Skeletal muscle tissue (tissue), 4 donors: ENCODE data around the gene DLG5. TPM values are rescaled to one million over a fixed set of nuclear protein-coding genes. Genes with fewer than 3 reads are reported as not detected.
A peak's percentile ranks its signal among the peaks of the same experiment; 100 is the strongest.

Experiments
- H3K27ac ChIP-seq: one replicate; pipeline ENCODE4 v1.7.0; 2013; ENCODE audit warnings: mild to moderate bottlenecking, low read depth, low read length, inconsistent platforms
- H3K27me3 ChIP-seq, 3 donors: one replicate each; pipeline ENCODE4 v1.7.0; 2013; ENCODE audit warnings: low read length in 3 of 3; ENCODE audit not compliant: control insufficient read depth in 3 of 3, insufficient read depth in 3 of 3
- H3K36me3 ChIP-seq, 3 donors: one replicate each; pipeline ENCODE4 v1.7.0; 2013; ENCODE audit warnings: low read length in 3 of 3; ENCODE audit not compliant: control insufficient read depth in 3 of 3, insufficient read depth in 3 of 3
- H3K4me1 ChIP-seq, 3 donors: one replicate each; pipeline ENCODE4 v1.7.0; 2013; ENCODE audit warnings: low read length in 3 of 3, mild to moderate bottlenecking in 3 of 3; ENCODE audit not compliant: control insufficient read depth in 3 of 3, insufficient read depth in 3 of 3
- H3K4me3 ChIP-seq, 3 donors: one replicate each; pipeline ENCODE4 v1.7.0; 2013; ENCODE audit warnings: low read length in 3 of 3
- H3K9ac ChIP-seq, 3 donors: one replicate each; pipeline ENCODE4 v1.7.0; 2013; ENCODE audit warnings: low read length in 3 of 3, mild to moderate bottlenecking in 3 of 3, moderate library complexity in 2 of 3, low read depth in 1 of 3
- H3K9me3 ChIP-seq, 3 donors: one replicate each; pipeline ENCODE4 v1.7.0; 2013; ENCODE audit warnings: low read length in 3 of 3; ENCODE audit not compliant: control insufficient read depth in 3 of 3
- total RNA-seq: library from RNA; depleted of rRNA; stranded (reverse); fragments of >200 nt; gene quantifications from one replicate; pipeline ENCODE4 v1.2.3, GENCODE V29; 2014
- donor health status: Osteomylitis.

DLG5 gene
- total RNA-seq, 1 donor from 2014 or later: 14.1 TPM

DNA sequence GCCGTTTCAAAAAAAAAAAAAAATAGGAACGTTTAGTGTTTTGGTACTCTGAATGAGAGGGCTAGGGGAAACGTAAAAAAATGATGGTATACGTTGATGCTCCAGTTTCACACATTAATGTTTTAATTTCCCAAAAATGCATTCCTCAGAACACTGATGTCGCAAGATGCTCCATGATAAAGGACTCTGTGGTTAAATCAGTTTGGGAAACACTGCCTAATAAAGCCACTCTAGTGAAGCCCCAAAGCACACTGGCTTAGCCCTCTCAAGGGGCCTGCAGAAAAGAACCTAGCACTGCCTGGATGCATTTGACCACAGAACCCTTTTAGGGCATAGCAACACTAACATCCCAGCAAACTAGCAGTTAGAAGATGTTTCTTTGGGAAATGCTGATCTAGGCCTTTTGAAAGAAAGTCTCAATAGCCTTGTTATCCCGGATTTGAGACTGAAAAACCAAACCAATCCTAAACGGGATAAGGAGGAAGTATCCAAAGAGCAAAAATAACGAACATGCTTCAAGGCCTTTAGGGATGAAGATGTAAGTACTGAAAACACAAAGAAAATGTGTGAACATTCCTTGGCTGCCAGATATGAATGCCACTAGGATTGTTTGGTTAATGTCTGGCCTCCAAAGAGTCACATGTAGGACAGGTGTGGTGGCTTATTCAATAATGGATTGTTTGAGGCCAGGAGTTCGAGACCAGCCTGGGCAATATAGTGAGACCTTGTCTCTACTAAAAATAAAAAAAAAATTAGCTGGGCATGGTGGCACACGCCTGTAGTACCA is 11.0 kb downstream of the DLG5 start:
- H3K4me1 ChIP-seq: peaks cover 6 to 14% (median 10%) of the 10 kb centered on the region in 3 donors
- H3K9me3 ChIP-seq: no peaks in the 10 kb centered on the region
- no peaks in the 10 kb centered on the region for H3K27me3 ChIP-seq

DNA sequence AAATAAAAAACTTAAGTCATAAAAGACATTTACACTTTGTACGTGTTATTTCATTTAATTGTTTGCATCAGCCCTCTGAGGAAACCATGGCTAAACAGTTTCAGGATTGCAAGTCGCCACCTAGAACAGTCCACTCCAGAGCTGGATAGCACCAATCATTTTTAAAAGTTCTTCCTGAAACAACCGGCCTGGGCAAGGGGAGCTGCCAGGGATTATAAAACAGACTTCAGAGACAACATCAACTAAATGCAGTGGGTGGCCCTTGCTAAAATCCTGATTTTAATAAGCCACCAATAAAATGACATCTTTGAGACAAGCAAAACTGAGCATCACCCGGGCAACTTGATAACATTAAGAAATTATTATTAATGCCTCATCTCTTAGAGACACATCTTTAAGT is 13.5 kb downstream of the DLG5 start:
- H3K4me3 ChIP-seq: no peak overlapping the region
- H3K9me3 ChIP-seq: no peaks in the 10 kb centered on the region
- H3K9ac ChIP-seq: no peak overlapping the region
- H3K27me3 ChIP-seq: no peaks in the 10 kb centered on the region
- H3K4me1 ChIP-seq: peaks cover 12 to 18% (median 18%) of the 10 kb centered on the region in 3 donors
- H3K27ac ChIP-seq: no peak overlapping the region
- no peaks in the 10 kb centered on the region for H3K36me3 ChIP-seq

More for the DNA sequence above, 11.0 kb downstream of the DLG5 start:
- Histone ChIP-seq H3K27ac (no peak overlapping the region), H3K36me3 (no peaks in the 10 kb centered on the region), H3K9ac (no peak overlapping the region), H3K4me3 (no peak overlapping the region)

DNA sequence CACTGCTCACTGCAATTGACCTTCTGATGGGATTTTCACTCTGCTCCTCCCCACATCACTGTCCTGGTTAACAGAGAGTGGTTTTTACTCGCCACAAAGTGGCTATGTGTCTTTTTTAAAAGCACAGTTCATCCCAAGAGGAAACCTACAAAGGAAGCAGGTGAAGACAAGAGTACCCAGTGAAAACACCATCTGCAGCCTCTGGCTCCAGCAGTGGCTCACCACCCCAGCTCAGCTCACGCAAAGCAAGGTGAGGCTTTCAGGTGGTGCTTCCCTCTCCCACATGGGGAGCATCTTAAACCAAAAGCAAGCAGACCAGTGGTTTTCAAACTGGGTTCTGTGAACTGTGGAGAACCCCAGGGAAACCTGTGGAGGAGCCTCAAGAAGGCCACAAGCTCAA is 14.0 kb downstream of the DLG5 start:
- no peaks in the 10 kb centered on the region for H3K9me3 ChIP-seq
- H3K27ac ChIP-seq: no peak overlapping the region
- H3K4me1 ChIP-seq: peaks cover 17 to 22% (median 20%) of the 10 kb centered on the region in 3 donors
- no peak overlapping the region for H3K4me3 ChIP-seq
- no peaks in the 10 kb centered on the region for H3K27me3 ChIP-seq
- H3K9ac ChIP-seq: no peak overlapping the region
- H3K36me3 ChIP-seq: no peaks in the 10 kb centered on the region

DNA sequence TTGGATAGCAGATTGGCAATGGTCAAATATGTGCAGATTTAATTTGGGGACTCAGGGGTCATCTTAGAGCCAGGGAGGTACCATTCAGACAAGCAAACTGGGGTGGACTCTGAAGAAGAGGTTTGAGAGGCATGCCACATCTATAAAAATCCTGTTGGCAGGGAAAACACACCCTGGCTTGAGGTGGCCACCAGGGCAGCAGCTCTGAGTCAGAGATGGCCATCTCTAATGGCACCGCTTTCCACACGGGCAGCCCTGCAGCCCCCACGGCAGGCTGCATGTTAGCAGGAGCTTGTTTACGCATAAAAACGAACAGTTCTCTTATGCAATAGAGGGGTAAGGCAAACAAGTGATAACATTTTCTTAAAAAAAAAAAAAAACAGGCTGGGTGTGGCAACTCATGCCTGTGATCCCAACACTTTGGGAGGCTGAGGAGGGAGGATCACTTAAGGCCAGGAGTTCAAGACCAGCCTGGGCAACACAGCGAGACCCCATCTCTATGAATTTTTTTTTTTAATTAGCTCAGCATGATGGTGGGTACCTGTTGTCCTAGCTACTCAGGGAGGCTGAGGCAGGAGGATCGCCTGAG is 14.9 kb downstream of the DLG5 start:
- Histone ChIP-seq H3K4me3 (no peak overlapping the region), H3K4me1 (peaks cover 20 to 31% (median 25%) of the 10 kb centered on the region in 3 donors), H3K27ac (no peak overlapping the region), H3K36me3 (no peaks in the 10 kb centered on the region), H3K9ac (no peak overlapping the region), H3K9me3 (no peaks in the 10 kb centered on the region), H3K27me3 (no peaks in the 10 kb centered on the region)

DNA sequence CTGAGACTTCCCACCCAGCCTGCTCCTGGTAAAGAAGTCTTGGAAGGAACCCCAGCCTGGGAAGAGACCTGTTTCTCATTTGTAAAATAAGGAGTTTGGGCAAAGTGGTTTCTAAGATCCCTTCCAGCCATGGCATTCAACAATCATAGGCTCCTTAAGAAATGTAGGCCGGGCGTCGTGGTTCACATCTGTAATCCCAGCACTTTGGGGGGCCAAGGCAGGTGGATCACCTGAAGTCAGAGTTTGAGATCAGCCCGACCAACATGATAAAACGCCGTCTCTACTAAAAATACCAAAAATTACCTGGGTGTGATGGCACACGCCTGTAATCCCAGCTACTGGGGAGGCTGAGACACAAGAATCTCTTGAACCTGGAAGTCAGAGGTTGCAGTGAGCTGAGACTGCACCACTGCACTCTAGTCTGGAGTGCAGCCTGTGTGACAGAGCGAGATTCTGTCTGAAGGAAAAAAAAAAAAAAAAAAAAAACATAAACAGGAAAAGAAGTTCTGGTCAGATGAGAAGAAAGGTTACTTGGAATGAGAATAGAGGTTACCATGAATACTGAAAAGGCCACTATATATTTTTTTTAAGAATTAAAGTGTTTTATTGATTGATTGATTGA is 15.9 kb downstream of the DLG5 start:
- H3K9ac ChIP-seq: peak overlapping the region in 1 of 3 donors; percentile 21
- H3K36me3 ChIP-seq: no peaks in the 10 kb centered on the region
- peaks cover 25 to 40% (median 27%) of the 10 kb centered on the region in 3 donors for H3K4me1 ChIP-seq
- H3K9me3 ChIP-seq: no peaks in the 10 kb centered on the region
- no peak overlapping the region for H3K27ac ChIP-seq
- H3K27me3 ChIP-seq: no peaks in the 10 kb centered on the region
- H3K4me3 ChIP-seq: no peak overlapping the region

DNA sequence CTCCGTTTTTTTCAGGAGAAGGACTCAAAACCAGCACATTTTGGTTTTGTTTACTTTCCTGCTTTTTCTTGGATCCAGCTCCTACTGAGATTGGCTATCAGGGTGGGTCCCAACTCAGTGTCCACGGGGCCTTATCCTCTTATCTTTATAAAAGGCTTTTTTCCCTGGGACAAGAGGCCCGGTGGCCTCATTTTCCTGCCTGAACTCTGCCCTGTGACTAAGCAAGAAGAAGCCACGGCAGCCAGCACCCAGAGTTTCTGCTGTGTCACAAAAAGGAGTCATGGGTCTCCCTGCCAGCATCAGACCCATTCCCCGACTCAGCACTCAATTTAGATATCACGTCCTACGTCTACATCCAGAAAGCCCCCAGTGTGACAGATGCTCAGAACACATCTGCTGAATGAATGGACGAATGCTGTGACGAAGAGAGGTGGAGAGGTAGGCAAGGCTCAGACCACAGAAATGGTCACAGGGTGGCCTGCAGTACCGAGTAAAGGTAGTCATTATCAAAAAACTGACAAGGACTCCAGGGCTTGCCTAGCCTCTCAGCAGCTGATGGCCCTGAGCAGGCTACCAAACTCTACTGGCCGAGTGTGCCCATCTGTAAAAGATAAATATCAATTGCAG is 16.7 kb downstream of the DLG5 start:
- peak overlapping the region in 1 of 3 donors; percentile 21 for H3K9ac ChIP-seq

DNA sequence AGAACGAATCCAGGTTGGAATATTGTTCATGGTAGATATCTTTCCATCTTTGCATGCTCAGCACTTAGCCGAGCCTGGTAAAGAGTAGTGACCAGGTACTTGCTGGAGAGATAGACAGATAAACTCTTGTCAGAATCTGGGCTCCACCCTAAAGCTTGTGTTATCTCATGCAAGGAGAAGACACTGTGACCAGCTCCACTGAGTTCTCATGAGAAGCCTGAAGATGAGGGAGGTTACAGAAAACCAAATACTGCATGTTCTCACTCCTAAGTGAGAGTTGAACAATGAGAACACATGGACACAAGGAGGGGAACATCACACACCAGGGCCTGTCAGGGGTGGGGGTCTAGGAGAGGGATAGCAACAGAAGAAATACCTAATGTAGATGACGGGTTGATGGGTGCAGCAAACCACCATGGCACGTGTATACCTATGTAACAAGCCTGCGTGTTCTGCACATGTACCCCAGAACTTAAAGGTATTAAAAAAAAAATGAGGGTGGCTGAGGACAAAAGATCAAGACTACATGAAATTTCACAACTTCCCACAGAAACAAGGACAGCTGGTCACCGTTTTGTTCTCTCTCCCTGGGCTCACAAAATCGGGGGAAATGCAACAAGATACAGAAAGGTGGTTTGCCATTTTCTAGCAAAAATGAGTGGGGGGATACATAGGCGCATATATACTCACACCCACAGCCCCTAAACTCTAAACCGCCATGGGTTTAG is 17.4 kb downstream of the DLG5 start:
- Histone ChIP-seq H3K9me3 (no peaks in the 10 kb centered on the region), H3K9ac (no peak overlapping the region), H3K4me1 (peaks cover 25 to 40% (median 27%) of the 10 kb centered on the region in 3 donors), H3K27me3 (no peaks in the 10 kb centered on the region), H3K36me3 (no peaks in the 10 kb centered on the region), H3K4me3 (no peak overlapping the region), H3K27ac (no peak overlapping the region)

More for the DNA sequence above, 16.7 kb downstream of the DLG5 start:
- H3K36me3 ChIP-seq: no peaks in the 10 kb centered on the region
- no peak overlapping the region for H3K4me3 ChIP-seq
- H3K9me3 ChIP-seq: no peaks in the 10 kb centered on the region
- no peak overlapping the region for H3K27ac ChIP-seq
- peaks cover 25 to 40% (median 27%) of the 10 kb centered on the region in 3 donors for H3K4me1 ChIP-seq
- no peaks in the 10 kb centered on the region for H3K27me3 ChIP-seq

DNA sequence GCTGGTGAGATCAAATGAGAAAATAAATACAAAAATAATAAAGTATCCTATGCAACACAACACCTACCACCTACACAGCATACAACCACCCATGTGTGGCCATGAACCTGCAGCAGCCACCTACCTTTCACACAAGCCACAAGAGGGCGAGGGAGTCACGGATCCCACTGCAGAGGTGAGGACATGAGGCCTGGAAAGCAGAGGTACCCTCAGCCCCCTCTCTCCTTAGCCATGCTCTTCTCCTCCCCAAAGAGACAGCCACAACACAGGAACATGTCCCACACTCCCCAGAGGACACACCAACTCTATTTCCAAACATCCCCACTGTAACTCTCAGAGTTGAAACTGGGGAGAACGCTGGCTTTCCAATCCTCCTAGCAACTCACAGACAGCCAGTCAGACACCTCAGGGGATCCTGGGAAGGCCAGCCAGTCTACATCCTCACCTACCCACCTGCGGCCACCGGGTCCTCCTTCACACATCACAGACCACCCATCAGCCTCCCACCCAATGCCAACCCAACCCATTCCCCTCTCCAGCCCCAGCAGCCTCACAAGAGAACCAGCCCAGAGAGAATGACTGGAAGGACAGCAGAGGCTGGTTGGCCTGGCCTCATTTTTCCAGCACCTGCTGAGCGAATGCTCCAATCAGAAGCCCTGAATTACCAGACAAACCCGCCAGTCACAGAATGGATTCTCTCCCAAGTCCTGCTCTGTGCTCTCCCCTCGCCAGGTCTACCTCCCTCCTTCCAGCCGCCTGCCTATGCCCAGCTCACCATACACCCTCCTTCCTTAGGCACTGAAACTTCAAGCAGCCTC is 18.4 kb downstream of the DLG5 start:
- peak overlapping the region in 2 of 3 donors; percentile 10 to 36 for H3K9ac ChIP-seq
- H3K27me3 ChIP-seq: no peaks in the 10 kb centered on the region
- H3K4me3 ChIP-seq: no peak overlapping the region
- H3K36me3 ChIP-seq: no peaks in the 10 kb centered on the region
- peaks cover 25 to 40% (median 27%) of the 10 kb centered on the region in 3 donors for H3K4me1 ChIP-seq
- no peaks in the 10 kb centered on the region for H3K9me3 ChIP-seq
- H3K27ac ChIP-seq: no peak overlapping the region

DNA sequence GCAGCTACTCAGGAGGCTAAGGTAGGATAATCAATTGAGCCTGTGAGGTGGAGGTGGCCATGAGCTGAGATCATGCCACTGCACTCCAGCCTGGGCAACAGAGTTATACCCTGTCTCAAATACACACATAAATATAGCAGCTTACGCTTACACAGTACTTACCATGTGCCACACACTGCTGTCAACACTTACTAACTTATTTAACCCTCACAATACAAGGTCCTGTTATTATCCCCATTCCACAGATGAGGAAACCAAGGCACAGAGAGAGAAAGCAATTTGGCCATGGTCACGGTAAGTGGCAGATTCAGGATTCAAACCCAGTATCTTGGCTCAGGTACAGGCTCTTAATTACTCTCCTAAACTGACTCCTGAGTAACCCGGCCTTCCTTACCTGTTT is 19.1 kb downstream of the DLG5 start:
- no peaks in the 10 kb centered on the region for H3K27me3 ChIP-seq
- H3K4me3 ChIP-seq: no peak overlapping the region
- no peaks in the 10 kb centered on the region for H3K9me3 ChIP-seq
- H3K4me1 ChIP-seq: peaks cover 25 to 40% (median 27%) of the 10 kb centered on the region in 3 donors
- no peak overlapping the region for H3K27ac ChIP-seq
- peak overlapping the region in 1 of 3 donors; percentile 36 for H3K9ac ChIP-seq
- no peaks in the 10 kb centered on the region for H3K36me3 ChIP-seq
